ENCODE measurements around the gene WDR7.

The WDR7 gene

DNA sequence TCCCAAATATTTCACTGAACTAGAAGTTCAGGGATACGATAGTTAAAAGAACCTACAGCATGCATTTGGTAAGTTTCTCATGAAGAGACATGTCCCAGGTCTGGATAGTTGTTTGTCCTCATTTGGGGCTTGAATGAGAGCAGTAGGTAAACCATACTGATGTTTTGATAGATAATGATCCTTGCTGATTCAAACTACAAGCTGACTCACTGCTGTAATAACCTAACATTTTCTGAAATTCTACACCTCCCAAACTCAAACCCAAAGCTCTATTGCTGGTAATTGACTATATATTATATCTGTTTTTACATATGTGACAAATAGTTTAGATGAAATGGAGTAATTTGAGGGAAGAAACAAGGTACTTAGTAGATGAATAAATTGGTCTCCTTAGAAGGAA, 341.6 kb downstream of the WDR7 start:
- Histone ChIP-seq H4K20me1 (ENCODE audit: insufficient read depth, low read length) (no peaks in the 10 kb centered on the region), H3F3A (ENCODE audit: insufficient read depth, low read length) (no peaks in the 10 kb centered on the region), H3K9me2 (ENCODE audit: low read depth, low read length) (no peaks in the 10 kb centered on the region), H2AFZ (ENCODE audit: low read length) (no peak overlapping the region), H3K4me1 (ENCODE audit: insufficient read depth, low read length, severe bottlenecking) (no peaks in the 10 kb centered on the region), H3K27me3 (ENCODE audit: insufficient read depth, low read length) (no peaks in the 10 kb centered on the region), H3K36me3 (ENCODE audit: insufficient read depth, low read length) (no peaks in the 10 kb centered on the region), H3K79me2 (ENCODE audit: insufficient read depth, low read length) (no peaks in the 10 kb centered on the region), H3K9me3 (ENCODE audit: low read length) (no peaks in the 10 kb centered on the region), H3K9ac (ENCODE audit: low read length) (no peak overlapping the region), H3K4me3 (ENCODE audit: low read depth, low read length, poor library complexity, severe bottlenecking) (no peak overlapping the region), H3K4me2 (ENCODE audit: low read length) (no peak overlapping the region), H3K27ac (ENCODE audit: low read depth, low read length, poor library complexity, severe bottlenecking) (no peak overlapping the region)
- TF ChIP-seq EZH2 (IDR thresholded peaks at IDR 0.05; ENCODE audit: borderline replicate concordance, low read length), result no peak
- TF ChIP-seq CTCF (IDR thresholded peaks at IDR 0.05; ENCODE audit: low read length), result no peak

DNA sequence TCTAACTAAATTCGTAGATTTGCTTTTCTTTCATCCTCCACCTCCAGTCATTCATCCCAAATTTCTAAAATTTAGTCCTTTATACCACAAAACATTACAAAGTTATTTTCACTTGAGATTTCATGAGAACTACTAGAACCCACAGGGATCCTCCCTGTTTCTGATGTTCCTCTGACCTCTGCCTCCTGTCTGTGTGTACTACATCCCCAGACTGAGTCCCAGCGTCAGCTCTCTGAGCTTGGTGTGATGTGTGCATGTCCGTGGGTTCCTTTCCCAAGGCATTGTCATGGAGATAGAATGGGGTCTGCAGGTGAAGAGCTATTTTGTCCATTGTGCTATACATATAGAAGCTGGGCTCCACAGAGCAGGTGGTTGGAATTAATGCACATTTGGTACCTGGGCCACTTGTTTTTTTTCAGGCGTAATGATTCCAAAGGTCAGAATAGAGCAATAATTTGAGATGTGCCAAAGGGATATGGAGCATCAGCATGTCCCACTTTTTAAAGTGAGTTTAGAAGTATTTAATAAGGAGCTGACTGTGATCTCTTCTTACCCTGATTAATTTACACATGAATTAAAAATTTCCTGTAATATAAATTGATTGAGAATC, 344.5 kb downstream of the WDR7 start:
- no peaks in the 10 kb centered on the region for H3K4me1 ChIP-seq (ENCODE audit: insufficient read depth, low read length, severe bottlenecking)
- H3K9me2 ChIP-seq (ENCODE audit: low read depth, low read length), result no peaks in the 10 kb centered on the region
- no peak overlapping the region for H2AFZ ChIP-seq (ENCODE audit: low read length)
- H3K27ac ChIP-seq (ENCODE audit: low read depth, low read length, poor library complexity, severe bottlenecking), result no peak overlapping the region
- H3K79me2 ChIP-seq (ENCODE audit: insufficient read depth, low read length), result no peaks in the 10 kb centered on the region
- H3F3A ChIP-seq (ENCODE audit: insufficient read depth, low read length), result no peaks in the 10 kb centered on the region
- H3K9me3 ChIP-seq (ENCODE audit: low read length), result no peaks in the 10 kb centered on the region
- H3K36me3 ChIP-seq (ENCODE audit: insufficient read depth, low read length), result no peaks in the 10 kb centered on the region
- no peak overlapping the region for H3K4me2 ChIP-seq (ENCODE audit: low read length)
- H3K4me3 ChIP-seq (ENCODE audit: low read depth, low read length, poor library complexity, severe bottlenecking), result no peak overlapping the region
- H3K27me3 ChIP-seq (ENCODE audit: insufficient read depth, low read length), result no peaks in the 10 kb centered on the region
- H4K20me1 ChIP-seq (ENCODE audit: insufficient read depth, low read length), result no peaks in the 10 kb centered on the region
- no peak overlapping the region for H3K9ac ChIP-seq (ENCODE audit: low read length)
- TF ChIP-seq CTCF (IDR thresholded peaks at IDR 0.05; ENCODE audit: low read length), result no peak; the same call in 1 of the 2 replicates
- TF ChIP-seq EZH2 (IDR thresholded peaks at IDR 0.05; ENCODE audit: borderline replicate concordance, low read length), result no peak

- no peaks in the 10 kb centered on the region for H3K36me3 ChIP-seq (ENCODE audit: insufficient read depth, low read length)
- no peaks in the 10 kb centered on the region for H3F3A ChIP-seq (ENCODE audit: insufficient read depth, low read length)
- no peak overlapping the region for H3K4me2 ChIP-seq (ENCODE audit: low read length)
- H3K27me3 ChIP-seq (ENCODE audit: insufficient read depth, low read length), result no peaks in the 10 kb centered on the region
- no peak overlapping the region for H2AFZ ChIP-seq (ENCODE audit: low read length)
- H3K4me3 ChIP-seq (ENCODE audit: low read depth, low read length, poor library complexity, severe bottlenecking), result no peak overlapping the region
- H4K20me1 ChIP-seq (ENCODE audit: insufficient read depth, low read length), result no peaks in the 10 kb centered on the region
- H3K9me3 ChIP-seq (ENCODE audit: low read length), result no peaks in the 10 kb centered on the region
- H3K79me2 ChIP-seq (ENCODE audit: insufficient read depth, low read length), result no peaks in the 10 kb centered on the region
- H3K9ac ChIP-seq (ENCODE audit: low read length), result no peak overlapping the region
- TF ChIP-seq EZH2 (IDR thresholded peaks at IDR 0.05; ENCODE audit: borderline replicate concordance, low read length), result no peak
- no peak for TF ChIP-seq CTCF (IDR thresholded peaks at IDR 0.05; ENCODE audit: low read length)
- H3K27ac ChIP-seq (ENCODE audit: low read depth, low read length, poor library complexity, severe bottlenecking), result no peak overlapping the region
- no peaks in the 10 kb centered on the region for H3K9me2 ChIP-seq (ENCODE audit: low read depth, low read length)
- H3K4me1 ChIP-seq (ENCODE audit: insufficient read depth, low read length, severe bottlenecking), result no peaks in the 10 kb centered on the region
These were observed 346.0 kb downstream of the WDR7 start for GRCh38 chr18:56997200-56997599.

Measured in OCI-LY1 (cell line).